ENCODE measurements around the gene ERBIN.

The ERBIN gene

DNA sequence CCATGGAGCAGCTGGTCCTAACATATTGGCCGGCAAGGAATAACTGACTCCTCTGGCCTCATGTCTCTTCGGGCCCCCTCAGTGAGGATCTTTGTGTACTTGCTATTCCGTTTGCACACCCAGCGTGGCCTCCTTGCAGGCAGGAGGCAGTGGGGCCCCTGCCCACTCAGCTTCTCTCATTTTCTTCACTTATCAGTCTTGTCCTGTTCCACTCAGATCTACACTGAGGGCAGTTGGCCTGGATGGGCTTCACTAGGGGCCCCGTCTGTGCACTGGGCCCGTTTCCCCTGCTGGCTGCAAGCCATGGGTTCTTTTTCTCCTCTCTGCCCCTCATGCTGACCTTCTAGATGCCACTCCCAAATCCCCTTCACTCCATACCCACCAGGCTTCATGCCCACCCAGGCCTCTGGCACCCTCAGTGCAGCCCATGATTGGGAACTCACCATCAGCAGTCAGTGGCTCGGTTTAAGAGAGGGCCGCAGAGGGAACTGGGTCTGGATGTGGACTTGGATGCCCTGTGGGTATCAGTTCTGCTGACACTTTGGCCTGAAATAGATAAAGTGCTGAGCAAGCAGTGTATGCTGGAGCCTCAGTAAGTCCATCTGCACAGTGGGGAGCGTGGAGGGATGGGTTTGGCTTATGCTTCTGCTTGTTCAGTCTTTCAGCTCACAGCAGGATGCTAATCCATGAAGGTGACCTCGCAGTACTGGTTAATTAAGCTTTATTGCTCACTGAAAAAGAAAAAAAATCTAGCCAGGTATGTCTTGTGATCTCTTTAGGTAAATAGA lies 57.9 kb downstream of the ERBIN start:
- TF ChIP-seq, protein P1, sequence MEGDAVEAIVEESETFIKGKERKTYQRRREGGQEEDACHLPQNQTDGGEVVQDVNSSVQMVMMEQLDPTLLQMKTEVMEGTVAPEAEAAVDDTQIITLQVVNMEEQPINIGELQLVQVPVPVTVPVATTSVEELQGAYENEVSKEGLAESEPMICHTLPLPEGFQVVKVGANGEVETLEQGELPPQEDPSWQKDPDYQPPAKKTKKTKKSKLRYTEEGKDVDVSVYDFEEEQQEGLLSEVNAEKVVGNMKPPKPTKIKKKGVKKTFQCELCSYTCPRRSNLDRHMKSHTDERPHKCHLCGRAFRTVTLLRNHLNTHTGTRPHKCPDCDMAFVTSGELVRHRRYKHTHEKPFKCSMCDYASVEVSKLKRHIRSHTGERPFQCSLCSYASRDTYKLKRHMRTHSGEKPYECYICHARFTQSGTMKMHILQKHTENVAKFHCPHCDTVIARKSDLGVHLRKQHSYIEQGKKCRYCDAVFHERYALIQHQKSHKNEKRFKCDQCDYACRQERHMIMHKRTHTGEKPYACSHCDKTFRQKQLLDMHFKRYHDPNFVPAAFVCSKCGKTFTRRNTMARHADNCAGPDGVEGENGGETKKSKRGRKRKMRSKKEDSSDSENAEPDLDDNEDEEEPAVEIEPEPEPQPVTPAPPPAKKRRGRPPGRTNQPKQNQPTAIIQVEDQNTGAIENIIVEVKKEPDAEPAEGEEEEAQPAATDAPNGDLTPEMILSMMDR (conservative IDR thresholded peaks at IDR 0.05; ENCODE audit: low read depth, low read length) = no peak
- peaks cover 7% of the 10 kb centered on the region; the same call in 1 of the 2 replicates for H4K20me1 ChIP-seq (ENCODE audit: insufficient read depth)
- no peak overlapping the region for H3K27ac ChIP-seq
- H3K4me2 ChIP-seq = no peak overlapping the region
- H3K9ac ChIP-seq = no peak overlapping the region
- H3K79me2 ChIP-seq (ENCODE audit: insufficient read depth, low read depth) = peaks cover 73% of the 10 kb centered on the region
- H2AFZ ChIP-seq (ENCODE audit: low read depth) = no peak overlapping the region
- no peak overlapping the region for H3K4me3 ChIP-seq (IDR thresholded peaks at IDR 0.05; ENCODE audit: insufficient read depth, low read depth, low read length)
- H3K36me3 ChIP-seq (ENCODE audit: insufficient read depth) = no peaks in the 10 kb centered on the region
- H3K4me1 ChIP-seq (ENCODE audit: low read depth, poor library complexity, severe bottlenecking) = peaks cover 47% of the 10 kb centered on the region
- no peaks in the 10 kb centered on the region for H3K27me3 ChIP-seq (ENCODE audit: insufficient read depth, low read depth)

DNA sequence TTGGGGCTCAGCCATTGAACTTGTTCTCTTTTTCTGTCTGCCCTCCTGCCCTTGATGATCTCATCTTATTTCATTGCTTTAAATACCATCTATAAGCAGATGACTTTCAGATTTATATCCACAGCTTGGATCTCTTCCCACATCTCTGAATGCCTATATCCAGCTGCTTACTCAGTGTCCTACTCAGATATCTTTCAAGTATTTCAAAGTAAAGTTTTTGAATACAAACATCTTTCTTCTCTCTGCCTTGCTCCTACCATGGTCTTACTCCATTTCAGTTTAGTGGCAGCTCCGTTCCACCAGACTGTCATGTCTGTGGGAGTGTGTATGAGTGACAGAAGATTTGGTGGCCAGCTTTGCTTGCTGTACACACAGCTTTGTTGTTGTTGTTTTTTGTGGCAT lies 59.7 kb downstream of the ERBIN start:
- no peak overlapping the region for H3K27ac ChIP-seq
- peaks cover 61% of the 10 kb centered on the region for H3K79me2 ChIP-seq (ENCODE audit: insufficient read depth, low read depth)
- H3K4me2 ChIP-seq = no peak overlapping the region
- no peak overlapping the region for H3K4me3 ChIP-seq (IDR thresholded peaks at IDR 0.05; ENCODE audit: insufficient read depth, low read depth, low read length)
- peaks cover 37% of the 10 kb centered on the region for H3K4me1 ChIP-seq (ENCODE audit: low read depth, poor library complexity, severe bottlenecking)
- TF ChIP-seq, protein P1 (conservative IDR thresholded peaks at IDR 0.05; ENCODE audit: low read depth, low read length) = no peak
- no peak overlapping the region for H2AFZ ChIP-seq (ENCODE audit: low read depth)
- no peak overlapping the region for H3K9ac ChIP-seq
- peaks cover 6% of the 10 kb centered on the region; the same call in 1 of the 2 replicates for H4K20me1 ChIP-seq (ENCODE audit: insufficient read depth)
- 0 out of 2 replicates have a peak, but pooled peaks cover 2% of the 10 kb centered on the region for H3K36me3 ChIP-seq (ENCODE audit: insufficient read depth)
- no peaks in the 10 kb centered on the region for H3K27me3 ChIP-seq (ENCODE audit: insufficient read depth, low read depth)

DNA sequence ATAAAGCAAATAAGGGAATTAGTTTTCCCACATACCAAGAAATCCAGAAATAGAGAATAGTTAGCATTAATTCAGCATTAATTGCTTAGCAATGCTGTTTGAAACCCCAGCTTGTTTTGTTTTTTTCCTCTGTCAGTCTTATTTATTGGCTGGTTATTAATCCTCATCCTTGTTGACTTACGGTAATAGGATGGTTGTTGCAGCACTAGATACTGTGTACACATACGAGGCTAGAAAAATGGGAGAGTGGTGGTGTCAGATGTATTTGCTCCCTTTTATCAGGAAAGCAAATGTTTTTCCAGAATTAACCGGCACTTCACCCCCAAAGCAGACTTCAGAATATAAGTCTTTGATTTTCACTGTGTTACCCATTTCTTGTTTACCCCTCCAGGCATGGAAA lies 60.4 kb downstream of the ERBIN start:
- H3K79me2 ChIP-seq (ENCODE audit: insufficient read depth, low read depth) = peaks cover 61% of the 10 kb centered on the region

DNA sequence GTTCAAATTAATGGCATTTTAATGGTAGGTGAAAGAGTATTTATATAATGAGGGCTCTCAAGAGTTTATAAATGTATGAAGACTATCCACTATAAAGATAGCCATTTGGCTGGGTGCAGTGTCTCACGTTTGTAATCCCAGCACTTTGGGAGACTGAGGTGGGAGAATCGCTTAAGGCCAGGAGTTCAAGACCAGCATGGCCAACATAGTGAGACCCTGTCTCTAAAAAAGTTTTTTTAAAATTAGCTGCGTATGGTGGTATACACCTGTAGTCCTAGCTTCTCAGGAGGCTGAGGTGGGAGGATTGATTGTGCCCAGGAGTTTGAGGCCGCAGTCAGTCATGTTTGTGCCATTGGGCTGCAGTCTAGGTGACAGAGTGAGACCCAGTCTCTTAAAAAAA lies 61.6 kb downstream of the ERBIN start:
- no peak overlapping the region for H3K4me3 ChIP-seq (IDR thresholded peaks at IDR 0.05; ENCODE audit: insufficient read depth, low read depth, low read length)
- H3K27ac ChIP-seq = no peak overlapping the region
- no peak overlapping the region for H2AFZ ChIP-seq (ENCODE audit: low read depth)
- no peak overlapping the region for H3K4me2 ChIP-seq
- TF ChIP-seq, protein P1 (conservative IDR thresholded peaks at IDR 0.05; ENCODE audit: low read depth, low read length) = no peak
- peaks cover 18% of the 10 kb centered on the region for H3K4me1 ChIP-seq (ENCODE audit: low read depth, poor library complexity, severe bottlenecking)
- 0 out of 2 replicates have a peak, but pooled peaks cover 4% of the 10 kb centered on the region for H3K36me3 ChIP-seq (ENCODE audit: insufficient read depth)
- no peaks in the 10 kb centered on the region for H4K20me1 ChIP-seq (ENCODE audit: insufficient read depth)
- peaks cover 50% of the 10 kb centered on the region for H3K79me2 ChIP-seq (ENCODE audit: insufficient read depth, low read depth)
- no peaks in the 10 kb centered on the region for H3K27me3 ChIP-seq (ENCODE audit: insufficient read depth, low read depth)
- no peak overlapping the region for H3K9ac ChIP-seq

More for the DNA sequence above, 60.4 kb downstream of the ERBIN start:
- TF ChIP-seq, protein P1 (conservative IDR thresholded peaks at IDR 0.05; ENCODE audit: low read depth, low read length) = no peak
- no peak overlapping the region for H3K27ac ChIP-seq
- peaks cover 30% of the 10 kb centered on the region for H3K4me1 ChIP-seq (ENCODE audit: low read depth, poor library complexity, severe bottlenecking)
- H3K4me3 ChIP-seq (IDR thresholded peaks at IDR 0.05; ENCODE audit: insufficient read depth, low read depth, low read length) = no peak overlapping the region
- 0 out of 2 replicates have a peak, but pooled peaks cover 4% of the 10 kb centered on the region for H3K36me3 ChIP-seq (ENCODE audit: insufficient read depth)
- no peaks in the 10 kb centered on the region; the same call in 1 of the 2 replicates for H4K20me1 ChIP-seq (ENCODE audit: insufficient read depth)
- H3K4me2 ChIP-seq = no peak overlapping the region
- no peak overlapping the region for H2AFZ ChIP-seq (ENCODE audit: low read depth)
- H3K27me3 ChIP-seq (ENCODE audit: insufficient read depth, low read depth) = no peaks in the 10 kb centered on the region
- no peak overlapping the region for H3K9ac ChIP-seq
